Activated CD4-positive, alpha-beta memory T cell treated with anti-CD3 and anti-CD28 coated beads for 36 hours (primary cell): ENCODE data around the gene EAF1. TPM values are rescaled to one million over a fixed set of nuclear protein-coding genes. Genes with fewer than 3 reads are reported as not detected.
"Not testable (repeated sequence)": the region's sequence is repeated elsewhere in the genome, so short reads cannot be mapped to it uniquely, and the experiment has no call there.

Source experiments
- CTCF ChIA-PET: fragments of 350-600 bp; sonication (Branson Sonifier 250); formaldehyde crosslinking; loops from one replicate; lab custom pipeline; 2021; ENCODE audit warnings: antibody characterized with exemption, inconsistent platforms; lab: Charles Lee
- POLR2A ChIA-PET: fragments of 350-600 bp; sonication (Branson Sonifier 250); formaldehyde crosslinking; loops from one replicate; lab custom pipeline; 2021; ENCODE audit warnings: antibody characterized with exemption; lab: Charles Lee
- DNase-seq: peaks from one replicate; pipeline ENCODE4 v3.0.0-alpha.2; 2020
- H3K27ac Mint-ChIP-seq: one replicate; pipeline ENCODE4 v1.8.0; 2021; ENCODE audit warnings: mixed read lengths
- H3K27me3 Mint-ChIP-seq: one replicate; pipeline ENCODE4 v1.8.0; 2021; ENCODE audit warnings: mixed read lengths
- H3K36me3 Mint-ChIP-seq: one replicate; pipeline ENCODE4 v1.8.0; 2021; ENCODE audit warnings: mixed read lengths
- H3K4me1 Mint-ChIP-seq: one replicate; pipeline ENCODE4 v1.8.0; 2021; ENCODE audit warnings: low read depth, mixed read lengths
- H3K4me3 Mint-ChIP-seq: one replicate; pipeline ENCODE4 v1.8.0; 2021; ENCODE audit warnings: mild to moderate bottlenecking, mixed read lengths
- H3K9me3 Mint-ChIP-seq: one replicate; pipeline ENCODE4 v1.8.0; 2021; ENCODE audit warnings: mixed read lengths
- intact Hi-C: fragments of 100-400 bp; cut with micrococcal nuclease; formaldehyde crosslinking; loops from one replicate; pipeline ENCODE4 v1.15.1; 2023
- total RNA-seq, 2 experiments: library from RNA; stranded (reverse); gene quantifications; one replicate each; pipeline ENCODE4 v1.2.3, GENCODE V29; 2021

The EAF1 gene
- total RNA-seq, result 10 to 100 TPM; 23.4 to 23.6 TPM

DNA sequence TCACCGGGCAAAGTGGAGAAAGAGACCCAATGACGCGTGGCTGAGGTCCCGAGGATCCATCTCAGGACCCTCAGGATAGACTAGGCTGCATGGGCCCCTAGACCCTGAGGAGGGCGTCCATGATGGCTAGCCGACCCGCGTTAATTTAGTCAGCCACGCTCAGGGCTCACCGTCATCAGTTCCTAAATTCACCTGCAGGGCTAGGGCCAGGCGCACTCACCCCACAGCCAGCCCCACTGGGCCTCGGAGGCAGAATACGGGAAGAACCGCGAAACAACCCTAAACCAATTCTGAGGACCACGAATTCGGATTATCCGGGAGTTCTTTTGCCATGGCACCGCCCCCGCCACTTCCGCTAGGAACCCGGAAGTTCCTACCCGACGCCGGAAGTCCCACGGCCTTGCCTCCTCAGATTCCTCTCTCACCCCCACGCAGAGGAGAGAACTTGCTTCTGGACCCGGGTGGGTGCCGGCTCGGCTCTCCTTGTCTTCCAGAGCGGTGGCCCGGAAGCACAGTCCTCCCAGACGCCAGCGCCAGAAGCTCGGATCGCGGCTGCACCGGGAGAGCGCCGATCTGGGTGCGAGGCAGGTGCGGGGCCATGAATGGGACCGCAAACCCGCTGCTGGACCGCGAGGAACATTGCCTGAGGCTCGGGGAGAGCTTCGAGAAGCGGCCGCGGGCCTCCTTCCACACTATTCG lies at the start of gene EAF1, which contains the start of gene METTL6:
Gene EAF1 (plus strand): TSS at position 417 of the 699 bp plus-strand sequence. CDS start 182 bp downstream, at position 599.
Gene METTL6 (minus strand): TSS at position 363 of the 699 bp plus-strand sequence. CDS start 1,033 bp downstream, outside the sequence.
- H3K4me3 Mint-ChIP-seq, result peak within 1 kb of the TSS; percentile 94
- peaks cover 53% of the 10 kb centered on the region for H3K4me1 Mint-ChIP-seq
- peaks cover 29% of the 10 kb centered on the region for H3K36me3 Mint-ChIP-seq
- ChIA-PET POLR2A (interaction anchor here (0.6 kb wide), 1 partner anchor 166 kb away, joined by 4 read pairs; no protein-coding TSS in a partner anchor), CTCF (interaction anchor here (0.6 to 1.8 kb wide), 6 partner anchors 22 to 386 kb away, joined by 3 to 6 read pairs (median 3); no protein-coding TSS in a partner anchor)
- no peaks in the 10 kb centered on the region for H3K27me3 Mint-ChIP-seq
- intact Hi-C loops, result loop anchor here (5.0 kb wide), 3 partner anchors 75 to 220 kb away; partner anchors contain the start of gene CAPN7
- H3K27ac Mint-ChIP-seq, result peak within 1 kb of the TSS; percentile 82
- peak; percentile 92 for DNase-seq
- no peaks in the 10 kb centered on the region for H3K9me3 Mint-ChIP-seq

DNA sequence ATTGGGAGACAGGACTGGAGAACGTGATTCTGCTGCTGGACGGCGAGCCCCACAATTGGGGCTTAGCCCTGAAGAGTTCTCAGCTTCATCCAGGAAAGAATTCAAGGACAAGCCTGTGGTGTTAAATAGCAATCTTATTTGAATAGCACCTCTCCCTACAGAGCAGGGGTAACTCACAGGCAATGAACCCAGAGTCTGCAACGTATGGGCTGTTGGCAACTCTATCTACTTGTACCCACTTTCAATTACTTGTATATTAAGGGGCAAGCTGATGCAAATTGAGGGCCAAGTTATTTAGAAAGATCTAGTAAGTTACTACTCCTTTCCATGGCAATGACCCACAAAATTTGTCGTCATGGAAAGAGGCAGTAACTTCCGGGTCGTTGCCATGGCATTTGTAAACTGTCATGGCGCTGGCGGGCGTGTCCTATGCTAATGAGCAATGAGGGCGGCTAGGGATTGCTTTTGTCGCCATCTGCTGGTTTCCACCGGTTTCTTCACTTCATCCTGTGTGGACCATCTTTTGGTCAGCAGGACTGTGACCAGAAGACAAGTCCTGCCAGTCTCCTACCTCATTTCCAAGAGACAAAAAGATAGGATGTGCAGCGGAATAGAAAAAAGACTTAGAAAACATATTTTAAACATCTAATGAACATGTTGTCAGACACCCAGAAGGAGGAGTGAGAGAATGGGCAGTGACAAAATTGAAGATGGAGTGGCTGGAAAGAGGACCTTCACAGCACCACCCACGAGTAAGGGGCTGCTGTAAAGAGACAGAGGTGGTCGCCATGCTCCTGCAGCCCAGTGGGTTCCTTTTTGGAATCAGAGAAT lies 49.2 kb upstream of the EAF1 start:
- POLR2A ChIA-PET, result interaction anchor here (1.0 to 1.2 kb wide), 3 partner anchors 17 to 110 kb away, joined by 3 to 4 read pairs (median 4); partner anchors contain the start of gene SH3BP5
- Mint-ChIP-seq H3K27me3 (no peaks in the 10 kb centered on the region), H3K4me3 (peak overlapping the region; percentile 20), H3K27ac (peak overlapping the region; percentile 79), H3K36me3 (no peaks in the 10 kb centered on the region), H3K9me3 (no peaks in the 10 kb centered on the region), H3K4me1 (peaks cover 18% of the 10 kb centered on the region)
- intact Hi-C loops, result loop anchor here (1.0 kb wide), 8 partner anchors 17 to 179 kb away; partner anchors contain the start of genes CAPN7 and SH3BP5
- peak; percentile 97 for DNase-seq
- CTCF ChIA-PET, result interaction anchor here (0.6 to 7.0 kb wide), 18 partner anchors 10 to 178 kb away, joined by 3 to 151 read pairs (median 4); partner anchors contain the start of gene SH3BP5

DNA sequence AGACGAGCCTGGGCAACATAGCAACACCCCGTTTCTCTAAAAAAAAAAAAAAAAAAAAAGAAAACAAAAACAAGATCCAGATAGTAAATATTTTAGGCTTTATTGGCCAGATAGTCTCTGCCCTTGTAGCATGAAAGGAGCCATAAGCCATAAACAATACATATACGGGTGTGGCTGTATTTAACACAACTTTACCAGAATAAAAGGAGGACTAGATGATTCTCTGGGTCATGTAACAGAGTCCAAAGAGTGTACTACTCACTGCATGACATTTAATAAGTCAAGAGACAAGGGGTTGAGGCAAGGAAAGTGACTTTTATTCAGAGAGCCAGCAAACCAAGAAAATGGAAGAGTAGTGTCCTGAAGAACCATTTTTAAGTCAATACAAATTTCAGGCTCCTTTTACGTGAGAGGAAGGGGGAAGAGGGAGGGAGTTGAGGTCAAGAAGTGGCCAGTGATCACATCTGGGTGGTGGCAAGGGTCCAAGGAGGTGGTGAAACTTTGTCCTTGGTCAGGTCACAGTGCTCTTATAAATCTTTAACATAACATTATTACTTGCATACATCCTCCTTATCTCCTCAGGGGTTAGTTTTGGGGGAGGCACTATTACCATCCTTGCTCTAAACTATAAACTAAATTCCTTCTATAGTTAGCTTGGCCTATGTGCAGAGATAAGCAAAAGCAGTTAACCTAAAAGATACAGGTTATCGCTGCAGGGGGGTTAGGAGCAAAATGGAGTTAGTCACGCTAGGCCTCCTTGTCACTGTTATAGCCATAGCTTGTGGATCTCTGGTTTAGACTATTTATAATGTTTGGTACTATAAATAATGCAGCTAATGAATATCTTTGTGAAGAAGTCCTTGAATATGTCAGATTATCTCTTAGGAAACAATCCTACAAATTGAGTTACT lies 46.2 kb upstream of the EAF1 start:
- Mint-ChIP-seq H3K4me1 (peaks cover 14% of the 10 kb centered on the region), H3K27me3 (no peaks in the 10 kb centered on the region), H3K36me3 (no peaks in the 10 kb centered on the region), H3K4me3 (no peak overlapping the region), H3K9me3 (peaks cover 5% of the 10 kb centered on the region), H3K27ac (no peak overlapping the region)
- ChIA-PET POLR2A (no interaction called here), CTCF (interaction anchor here (0.7 to 7.0 kb wide), 5 partner anchors 22 to 146 kb away, joined by 3 to 151 read pairs (median 4); no protein-coding TSS in a partner anchor)
- no peak for DNase-seq
- intact Hi-C loops, result no loop called here

DNA sequence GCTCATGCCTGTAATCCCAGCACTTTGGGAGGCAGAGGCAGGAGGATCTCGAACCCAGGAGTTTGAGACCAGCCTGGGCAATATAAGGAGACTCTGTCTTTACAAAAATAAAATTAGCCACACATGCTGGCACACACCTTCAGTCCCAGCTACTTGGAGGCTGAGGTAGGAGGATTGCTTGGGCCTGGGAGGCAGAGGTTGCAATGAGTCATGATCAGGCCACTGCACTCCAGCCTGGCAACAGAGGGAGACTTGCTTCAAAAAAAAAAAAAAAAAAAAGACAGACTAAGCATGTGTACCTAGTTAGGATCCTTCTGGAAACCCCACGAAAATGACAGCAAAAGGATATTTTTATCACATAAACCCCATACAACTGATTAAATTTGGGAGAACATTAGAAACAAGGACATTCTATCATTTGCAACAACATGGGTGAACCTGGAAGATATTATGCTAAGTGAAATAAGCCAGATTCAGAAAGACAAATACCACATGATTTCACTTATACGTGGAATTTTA lies 44.9 kb upstream of the EAF1 start:
- no peaks in the 10 kb centered on the region for H3K36me3 Mint-ChIP-seq
- CTCF ChIA-PET, result interaction anchor here (7.0 kb wide), 1 partner anchor 115 kb away, joined by 151 read pairs; no protein-coding TSS in a partner anchor
- H3K9me3 Mint-ChIP-seq, result peaks cover 5% of the 10 kb centered on the region
- DNase-seq, result no peak
- H3K27me3 Mint-ChIP-seq, result no peaks in the 10 kb centered on the region
- no peak overlapping the region for H3K27ac Mint-ChIP-seq
- POLR2A ChIA-PET, result no interaction called here
- intact Hi-C loops, result no loop called here
- H3K4me1 Mint-ChIP-seq, result peaks cover 14% of the 10 kb centered on the region
- H3K4me3 Mint-ChIP-seq, result no peak overlapping the region

DNA sequence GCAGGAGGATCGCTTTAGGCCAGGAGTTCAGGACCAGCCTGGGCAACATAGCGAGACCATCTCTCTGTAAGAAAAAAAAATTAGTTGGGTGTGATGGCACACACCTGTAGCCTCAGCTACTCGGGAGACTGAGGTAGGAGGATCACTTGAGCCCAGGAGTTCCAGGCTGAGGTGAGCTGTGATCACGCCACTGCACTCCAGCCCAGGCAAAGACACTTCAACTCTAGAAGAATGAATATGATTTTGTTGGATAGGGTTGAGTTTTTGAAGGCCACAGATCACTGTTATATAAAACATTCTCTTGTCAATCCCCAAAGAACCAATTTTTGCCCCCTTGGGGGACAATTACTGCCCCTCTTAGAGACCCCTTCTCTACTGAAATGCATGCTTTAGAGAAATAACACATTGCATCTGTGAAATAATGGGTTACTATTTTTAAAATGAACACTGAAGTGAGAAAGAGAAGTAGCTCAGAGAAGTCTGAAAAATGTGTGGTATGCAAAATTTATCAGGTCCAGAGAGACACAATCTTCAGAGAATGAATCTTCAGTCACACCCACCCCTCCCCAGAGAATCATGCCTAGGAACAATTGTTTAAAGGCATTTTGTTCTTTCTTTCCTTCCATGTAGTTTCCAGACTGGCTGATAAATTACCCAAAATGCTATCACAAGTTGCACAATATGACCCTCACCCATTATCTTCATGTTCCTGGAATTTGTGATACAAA lies 42.7 kb upstream of the EAF1 start:
- no peak for DNase-seq
- POLR2A ChIA-PET, result interaction anchor here (0.7 kb wide), 1 partner anchor 104 kb away, joined by 3 read pairs; no protein-coding TSS in a partner anchor
- intact Hi-C loops, result no loop called here
- Mint-ChIP-seq H3K36me3 (no peaks in the 10 kb centered on the region), H3K4me3 (no peak overlapping the region), H3K27ac (no peak overlapping the region), H3K9me3 (peaks cover 5% of the 10 kb centered on the region), H3K27me3 (no peaks in the 10 kb centered on the region), H3K4me1 (peaks cover 6% of the 10 kb centered on the region)
- CTCF ChIA-PET, result interaction anchor here (0.9 to 2.7 kb wide), 4 partner anchors 19 to 144 kb away, joined by 3 to 14 read pairs (median 4); no protein-coding TSS in a partner anchor

DNA sequence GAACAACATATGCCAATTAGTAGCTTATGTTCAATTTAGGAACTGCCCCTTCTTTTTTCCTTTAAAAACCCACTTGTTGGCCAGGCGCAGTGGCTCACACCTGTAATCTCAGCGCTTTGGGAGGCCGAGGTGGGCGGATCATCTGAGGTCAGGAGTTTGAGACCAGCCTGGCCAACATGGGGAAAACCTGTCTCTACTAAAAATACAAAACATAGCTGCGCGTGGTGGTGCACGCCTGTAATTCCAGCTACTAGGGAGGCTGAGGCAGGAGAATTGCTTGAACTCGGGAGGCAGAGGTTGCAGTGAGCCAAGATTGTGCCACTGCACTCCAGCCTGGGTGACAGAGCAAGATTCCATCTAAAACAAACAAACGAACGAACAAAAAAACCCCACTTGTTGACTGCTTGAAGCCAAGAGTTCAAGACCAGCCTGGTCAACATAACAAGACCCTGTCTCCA lies 42.1 kb upstream of the EAF1 start:
- CTCF ChIA-PET, result interaction anchor here (1.0 to 2.7 kb wide), 3 partner anchors 18 to 144 kb away, joined by 3 to 14 read pairs (median 3); no protein-coding TSS in a partner anchor
- not testable (repeated sequence) for H3K27ac Mint-ChIP-seq, H3K27me3 Mint-ChIP-seq

DNA sequence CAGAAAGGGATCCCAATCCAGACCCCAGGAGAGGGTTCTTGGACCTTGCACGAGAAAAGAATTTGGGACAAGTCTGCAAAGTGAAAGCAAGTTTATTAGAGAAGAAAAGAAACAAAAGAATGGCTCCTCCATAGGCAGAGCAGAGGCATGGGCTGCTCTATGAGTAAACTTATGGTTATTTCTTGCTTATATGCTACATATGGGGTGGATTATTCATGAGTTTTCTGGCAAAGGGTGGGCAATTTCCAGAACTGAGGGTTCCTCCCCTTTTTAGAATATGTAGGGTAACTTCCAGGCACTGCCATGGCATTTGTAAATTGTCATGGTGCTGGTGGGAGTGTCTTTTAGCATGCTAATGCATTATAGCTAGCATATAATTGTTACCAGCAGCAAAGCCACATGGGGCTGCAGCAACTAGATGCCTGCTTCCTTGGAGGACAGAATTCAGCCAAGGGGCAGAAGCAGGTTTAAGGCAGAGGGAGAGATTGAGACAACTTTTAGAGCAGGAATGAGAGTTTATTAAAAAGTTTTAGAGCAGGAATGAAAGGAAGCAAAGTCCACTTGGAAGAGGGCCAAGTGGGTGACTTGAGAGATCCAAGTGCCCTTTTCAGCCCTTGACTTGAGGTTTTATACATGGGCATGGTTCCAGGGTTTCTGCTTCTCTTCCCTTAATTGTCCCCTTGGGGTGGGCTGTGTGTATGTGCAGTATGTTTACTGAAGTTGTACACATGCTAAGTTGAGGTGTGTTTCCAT lies 41.3 kb upstream of the EAF1 start:
- peaks cover 6% of the 10 kb centered on the region for H3K4me1 Mint-ChIP-seq
- H3K27me3 Mint-ChIP-seq, result no peaks in the 10 kb centered on the region
- CTCF ChIA-PET, result interaction anchor here (0.9 to 2.7 kb wide), 4 partner anchors 17 to 145 kb away, joined by 3 to 14 read pairs (median 4); no protein-coding TSS in a partner anchor
- no peaks in the 10 kb centered on the region for H3K36me3 Mint-ChIP-seq
- intact Hi-C loops, result no loop called here
- no peak overlapping the region for H3K27ac Mint-ChIP-seq
- H3K4me3 Mint-ChIP-seq, result no peak overlapping the region
- peaks cover 5% of the 10 kb centered on the region for H3K9me3 Mint-ChIP-seq
- DNase-seq, result no peak
- POLR2A ChIA-PET, result no interaction called here

More for the DNA sequence above, 42.1 kb upstream of the EAF1 start:
- intact Hi-C loops, H3K4me3 Mint-ChIP-seq, H3K4me1 Mint-ChIP-seq, H3K36me3 Mint-ChIP-seq, DNase-seq, H3K9me3 Mint-ChIP-seq: not testable (repeated sequence)
- POLR2A ChIA-PET, result interaction anchor here (0.7 kb wide), 1 partner anchor 105 kb away, joined by 3 read pairs; no protein-coding TSS in a partner anchor

DNA sequence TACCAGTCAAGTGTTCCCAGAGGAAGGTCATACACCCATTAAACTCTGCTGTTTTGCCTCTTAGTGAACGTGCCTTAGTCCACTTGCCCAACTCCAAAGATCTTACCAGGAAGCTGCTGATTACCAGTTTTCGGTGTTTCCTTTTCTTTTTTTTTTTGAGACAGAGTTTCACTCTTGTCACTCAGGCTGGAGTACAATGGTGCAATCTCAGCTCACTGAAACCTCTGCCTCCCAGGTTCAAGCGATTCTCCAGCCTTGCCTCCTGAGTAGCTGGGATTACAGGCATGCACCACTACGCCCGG lies 40.8 kb upstream of the EAF1 start:
- DNase-seq, H3K27me3 Mint-ChIP-seq, H3K36me3 Mint-ChIP-seq, H3K9me3 Mint-ChIP-seq, H3K4me3 Mint-ChIP-seq, H3K27ac Mint-ChIP-seq, H3K4me1 Mint-ChIP-seq, intact Hi-C loops, POLR2A ChIA-PET: not testable (repeated sequence)
- CTCF ChIA-PET, result interaction anchor here (0.9 kb wide), 1 partner anchor 19 kb away, joined by 4 read pairs; no protein-coding TSS in a partner anchor

DNA sequence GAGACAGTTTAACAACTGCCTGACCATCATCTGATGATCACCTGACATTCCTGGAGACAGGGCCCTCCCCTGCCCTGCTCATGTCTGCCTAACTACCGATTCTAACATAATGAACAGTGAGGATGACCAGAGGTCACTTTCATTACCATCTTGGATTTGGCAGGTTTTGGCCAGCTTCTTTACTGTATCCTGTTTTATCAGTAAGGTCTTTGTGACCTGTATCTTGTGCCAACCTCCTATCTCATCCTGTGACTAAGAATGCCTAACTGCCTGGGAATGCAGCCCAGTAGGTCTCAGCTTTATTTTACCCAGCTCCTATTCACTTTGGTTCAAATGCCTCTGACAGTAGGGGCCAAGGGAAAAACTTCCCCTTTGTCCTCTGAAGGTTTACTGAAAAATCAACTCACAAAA lies 40.2 kb upstream of the EAF1 start:
- no peaks in the 10 kb centered on the region for H3K27me3 Mint-ChIP-seq
- H3K27ac Mint-ChIP-seq, result no peak overlapping the region
- peaks cover 6% of the 10 kb centered on the region for H3K4me1 Mint-ChIP-seq
- CTCF ChIA-PET, result interaction anchor here (0.6 kb wide), 1 partner anchor 144 kb away, joined by 3 read pairs; no protein-coding TSS in a partner anchor
- peaks cover 5% of the 10 kb centered on the region for H3K9me3 Mint-ChIP-seq
- intact Hi-C loops, result no loop called here
- POLR2A ChIA-PET, result no interaction called here
- no peaks in the 10 kb centered on the region for H3K36me3 Mint-ChIP-seq
- no peak overlapping the region for H3K4me3 Mint-ChIP-seq
- DNase-seq, result no peak

DNA sequence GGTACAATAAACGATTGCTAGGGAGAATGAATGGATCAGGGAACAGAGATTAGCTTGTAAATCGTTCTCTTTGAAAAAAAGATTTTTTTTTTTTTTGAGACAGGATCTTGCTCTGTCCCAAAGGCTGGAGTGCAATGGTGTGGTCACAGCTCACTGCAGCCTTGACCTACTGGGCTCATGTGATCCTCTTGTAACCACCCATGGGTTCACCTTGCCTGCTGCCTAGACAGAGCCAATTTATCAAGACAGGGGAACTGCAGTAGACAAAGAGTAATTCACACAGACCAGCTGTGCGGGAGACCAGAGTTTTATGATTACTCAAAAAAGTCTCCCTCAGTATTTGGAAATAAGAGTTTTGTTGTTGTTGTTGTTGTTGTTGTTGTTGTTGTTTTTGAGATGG lies 39.7 kb upstream of the EAF1 start:
- intact Hi-C loops, result no loop called here
- Mint-ChIP-seq H3K36me3 (no peaks in the 10 kb centered on the region), H3K27ac (no peak overlapping the region), H3K27me3 (no peaks in the 10 kb centered on the region), H3K9me3 (peaks cover 5% of the 10 kb centered on the region), H3K4me1 (peaks cover 6% of the 10 kb centered on the region), H3K4me3 (no peak overlapping the region)
- DNase-seq, result no peak
- POLR2A ChIA-PET, result no interaction called here
- CTCF ChIA-PET, result interaction anchor here (0.6 kb wide), 1 partner anchor 143 kb away, joined by 3 read pairs; no protein-coding TSS in a partner anchor
